ENCODE data around the gene SEC14L1.
"Not testable (repeated sequence)": the region's sequence is repeated elsewhere in the genome, so short reads cannot be mapped to it uniquely, and the experiment has no call there.

Gene SEC14L1

GRCh38 chr17:77254951-77255825 is 114.4 kb downstream of the SEC14L1 start:
- DNase-seq (ENCODE audit: extremely low spot score) = no peak
- CTCF ChIA-PET = interaction anchor here (0.8 to 1.2 kb wide), 2 partner anchors 167 to 168 kb away, joined by 3 to 4 read pairs; no protein-coding TSS in a partner anchor
- TF ChIP-seq CTCF (IDR thresholded peaks at IDR 0.05; ENCODE audit: control extremely low read depth, extremely low read depth, low read depth, missing control alignments) = no peak
- POLR2A ChIA-PET = no interaction called here

- POLR2A ChIA-PET; DNase-seq (ENCODE audit: extremely low spot score); CTCF ChIA-PET: not testable (repeated sequence)
Measured at GRCh38 chr17:77255970-77256369, 115.2 kb downstream of the SEC14L1 start.

- POLR2A ChIA-PET = no interaction called here
- TF ChIP-seq CTCF (IDR thresholded peaks at IDR 0.05; ENCODE audit: control extremely low read depth, extremely low read depth, low read depth, missing control alignments) = no peak
- CTCF ChIA-PET = interaction anchor here (1.5 kb wide), 1 partner anchor 11 kb away, joined by 3 read pairs; no protein-coding TSS in a partner anchor
- no peak for DNase-seq (ENCODE audit: extremely low spot score)
Measured at GRCh38 chr17:77256710-77257109, 115.9 kb downstream of the SEC14L1 start.

- POLR2A ChIA-PET = interaction anchor here (0.7 kb wide), 1 partner anchor 11 kb away, joined by 6 read pairs; no protein-coding TSS in a partner anchor
- CTCF ChIA-PET = interaction anchor here (1.5 kb wide), 1 partner anchor 11 kb away, joined by 3 read pairs; no protein-coding TSS in a partner anchor
- no peak for DNase-seq (ENCODE audit: extremely low spot score)
- TF ChIP-seq CTCF (IDR thresholded peaks at IDR 0.05; ENCODE audit: control extremely low read depth, extremely low read depth, low read depth, missing control alignments) = no peak
Measured at GRCh38 chr17:77257169-77257568, 116.4 kb downstream of the SEC14L1 start.

- TF ChIP-seq CTCF (IDR thresholded peaks at IDR 0.05; ENCODE audit: control extremely low read depth, extremely low read depth, low read depth, missing control alignments) = no peak
- ChIA-PET CTCF (interaction anchor here (1.5 kb wide), 1 partner anchor 10 kb away, joined by 3 read pairs; no protein-coding TSS in a partner anchor), POLR2A (interaction anchor here (0.7 kb wide), 1 partner anchor 10 kb away, joined by 6 read pairs; no protein-coding TSS in a partner anchor)
- DNase-seq (ENCODE audit: extremely low spot score) = no peak
Measured at GRCh38 chr17:77257596-77258458, 117.1 kb downstream of the SEC14L1 start.

GRCh38 chr17:77258638-77259037 is 117.9 kb downstream of the SEC14L1 start:
- no peak for DNase-seq (ENCODE audit: extremely low spot score)
- CTCF ChIA-PET = interaction anchor here (1.8 kb wide), 1 partner anchor 202 kb away, joined by 6 read pairs; no protein-coding TSS in a partner anchor
- no peak for TF ChIP-seq CTCF (IDR thresholded peaks at IDR 0.05; ENCODE audit: control extremely low read depth, extremely low read depth, low read depth, missing control alignments)
- POLR2A ChIA-PET = no interaction called here
